Loucy (cell line): ENCODE data around the gene FAM217A.

Experiments used
- H2AFZ ChIP-seq: fragments of 200-600 bp; sonication (generic); 2 replicates; pipeline ENCODE4 v1.6.0; 2016; ENCODE audit warnings: antibody characterized with exemption, mild to moderate bottlenecking, low read length, moderate library complexity
- H3F3A ChIP-seq: fragments of 200-600 bp; 2 replicates; pipeline ENCODE4 v1.6.0; 2016; ENCODE audit warnings: antibody characterized with exemption, low read depth, mild to moderate bottlenecking
- H3K27me3 ChIP-seq: fragments of 200-600 bp; sonication (generic); 2 replicates; pipeline ENCODE4 v1.6.1; 2014; ENCODE audit warnings: low read length, mild to moderate bottlenecking; ENCODE audit not compliant: insufficient read depth, poor library complexity, severe bottlenecking
- H3K36me3 ChIP-seq: fragments of 200-600 bp; sonication (generic); 2 replicates; pipeline ENCODE4 v1.6.1; 2016; ENCODE audit warnings: low read length; ENCODE audit not compliant: insufficient read depth
- H3K4me1 ChIP-seq: fragments of 200-600 bp; sonication (generic); 2 replicates; pipeline ENCODE4 v1.5.1; 2014; ENCODE audit warnings: low read length, mild to moderate bottlenecking; ENCODE audit not compliant: insufficient read depth, poor library complexity, severe bottlenecking
- H3K4me2 ChIP-seq: fragments of 200-600 bp; sonication (generic); 2 replicates; pipeline ENCODE4 v1.6.0; 2014; ENCODE audit warnings: antibody characterized with exemption, low read length, low read depth, mild to moderate bottlenecking; ENCODE audit not compliant: poor library complexity, severe bottlenecking
- H3K4me3 ChIP-seq: fragments of 200-600 bp; sonication (generic); 2 replicates; pipeline ENCODE4 v1.5.1; 2014; ENCODE audit warnings: low read length, mild to moderate bottlenecking, mixed read lengths; ENCODE audit not compliant: poor library complexity, severe bottlenecking
- H3K79me2 ChIP-seq: fragments of 200-600 bp; sonication (generic); 2 replicates; pipeline ENCODE4 v1.6.1; 2014; ENCODE audit warnings: low read length; ENCODE audit not compliant: insufficient read depth
- H3K9ac ChIP-seq: fragments of 200-600 bp; sonication (generic); 2 replicates; pipeline ENCODE4 v1.6.0; 2014; ENCODE audit warnings: mild to moderate bottlenecking, low read depth, low read length, moderate library complexity; ENCODE audit not compliant: poor library complexity, severe bottlenecking
- H3K9me2 ChIP-seq: fragments of 200-600 bp; sonication (generic); replicated peaks from 2 replicates; pipeline ENCODE4 v1.6.1; 2016; ENCODE audit warnings: low read depth, low read length, mixed read lengths
- H3K9me3 ChIP-seq: fragments of 200-600 bp; sonication (generic); 2 replicates; pipeline ENCODE4 v1.6.1; 2014; ENCODE audit warnings: mild to moderate bottlenecking, antibody characterized with exemption, low read length, low read depth; ENCODE audit not compliant: insufficient read depth
- H4K20me1 ChIP-seq: fragments of 200-600 bp; sonication (generic); 2 replicates; pipeline ENCODE4 v1.6.0; 2014; ENCODE audit warnings: antibody characterized with exemption, low read length, mild to moderate bottlenecking; ENCODE audit not compliant: insufficient read depth, poor library complexity, severe bottlenecking
- CTCF ChIP-seq: fragments of 200-600 bp; sonication (generic); conservative IDR thresholded peaks from 2 replicates; pipeline ENCODE4 v1.5.1; 2014; ENCODE audit warnings: mild to moderate bottlenecking, antibody characterized with exemption, low read length
- EZH2phosphoT487 ChIP-seq: fragments of 200-600 bp; IDR thresholded peaks from 2 replicates; pipeline ENCODE4 v1.6.1; 2018; ENCODE audit warnings: antibody characterized with exemption, mild to moderate bottlenecking, moderate library complexity, borderline replicate concordance

The FAM217A gene

DNA sequence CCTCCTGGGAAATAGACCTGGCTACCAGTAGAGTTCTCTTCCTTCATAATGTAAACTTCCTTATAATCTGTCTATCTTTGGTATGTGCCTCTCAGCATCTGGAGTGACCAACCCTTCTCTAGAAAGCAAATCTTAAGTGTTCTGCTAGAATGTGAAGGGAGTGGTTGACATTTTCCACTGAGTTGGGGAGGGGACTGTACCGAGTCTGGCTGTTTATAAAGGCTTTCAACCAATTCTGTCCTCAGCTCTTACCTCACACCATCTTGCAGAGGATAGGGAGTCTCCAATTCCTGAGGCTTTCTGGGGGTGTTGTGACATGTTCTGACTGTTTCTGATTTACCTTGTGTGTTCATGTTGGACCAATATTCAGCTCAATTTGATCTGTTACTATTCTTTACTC is 39.6 kb downstream of the FAM217A start:
- no peak for TF ChIP-seq CTCF
- TF ChIP-seq EZH2phosphoT487: no peak
- no peak overlapping the region for H3K9ac ChIP-seq
- H3K4me3 ChIP-seq: no peak overlapping the region
- H3K27me3 ChIP-seq: no peaks in the 10 kb centered on the region
- peaks cover 51% of the 10 kb centered on the region for H4K20me1 ChIP-seq
- H3K9me2 ChIP-seq: no peaks in the 10 kb centered on the region
- peaks cover 81% of the 10 kb centered on the region for H3K36me3 ChIP-seq
- no peaks in the 10 kb centered on the region for H3K4me1 ChIP-seq
- H3K4me2 ChIP-seq: no peak overlapping the region
- H3F3A ChIP-seq: no peaks in the 10 kb centered on the region
- H2AFZ ChIP-seq: no peak overlapping the region
- H3K79me2 ChIP-seq: peaks cover 52% of the 10 kb centered on the region
- H3K9me3 ChIP-seq: no peaks in the 10 kb centered on the region

- no peaks in the 10 kb centered on the region for H3K9me2 ChIP-seq
- no peak for TF ChIP-seq EZH2phosphoT487
- no peaks in the 10 kb centered on the region for H3K9me3 ChIP-seq
- H4K20me1 ChIP-seq: peaks cover 78% of the 10 kb centered on the region
- H2AFZ ChIP-seq: no peak overlapping the region
- H3K79me2 ChIP-seq: peaks cover 77% of the 10 kb centered on the region
- H3F3A ChIP-seq: no peaks in the 10 kb centered on the region
- peaks cover 75% of the 10 kb centered on the region for H3K36me3 ChIP-seq
- no peaks in the 10 kb centered on the region for H3K27me3 ChIP-seq
- H3K4me3 ChIP-seq: no peak overlapping the region
- H3K4me2 ChIP-seq: peak overlapping the region; percentile 1
- H3K9ac ChIP-seq: no peak overlapping the region
- H3K4me1 ChIP-seq: peaks cover 20% of the 10 kb centered on the region
These were observed 42.4 kb downstream of the FAM217A start for GRCh38 chr6:4036581-4036980.

DNA sequence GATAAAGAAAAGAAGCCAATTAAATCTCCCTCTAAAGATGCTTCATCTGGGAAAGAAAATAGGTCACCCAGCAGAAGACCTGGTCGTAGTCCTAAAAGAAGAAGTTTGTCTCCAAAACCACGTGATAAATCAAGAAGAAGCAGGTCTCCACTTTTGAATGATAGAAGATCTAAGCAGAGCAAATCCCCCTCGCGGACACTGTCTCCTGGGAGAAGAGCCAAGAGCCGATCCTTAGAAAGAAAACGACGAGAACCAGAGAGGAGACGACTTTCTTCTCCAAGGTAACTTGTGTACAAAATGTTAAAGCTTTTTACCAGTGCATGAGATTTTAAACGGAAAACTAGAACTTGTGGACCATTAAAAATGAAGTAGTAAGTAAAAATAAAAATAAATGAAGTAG is 46.5 kb downstream of the FAM217A start:
- Histone ChIP-seq H3K9me2 (no peaks in the 10 kb centered on the region), H3K9me3 (no peaks in the 10 kb centered on the region), H3K4me1 (peaks cover 44% of the 10 kb centered on the region), H3K79me2 (peaks cover 94% of the 10 kb centered on the region), H3K4me2 (peak overlapping the region; percentile 53), H3K27me3 (no peaks in the 10 kb centered on the region), H4K20me1 (peaks cover 92% of the 10 kb centered on the region), H2AFZ (no peak overlapping the region), H3F3A (no peaks in the 10 kb centered on the region), H3K36me3 (peaks cover 43% of the 10 kb centered on the region), H3K4me3 (peak overlapping the region; percentile 58), H3K9ac (peak overlapping the region; percentile 50)
- TF ChIP-seq CTCF: no peak
- TF ChIP-seq EZH2phosphoT487: no peak

- Histone ChIP-seq H2AFZ (no peak overlapping the region), H3K4me2 (peak overlapping the region; percentile 41), H3K9ac (no peak overlapping the region), H3F3A (no peaks in the 10 kb centered on the region), H3K9me3 (no peaks in the 10 kb centered on the region), H3K27me3 (no peaks in the 10 kb centered on the region), H3K4me1 (peaks cover 52% of the 10 kb centered on the region), H3K79me2 (peaks cover 94% of the 10 kb centered on the region), H3K4me3 (no peak overlapping the region), H3K36me3 (peaks cover 33% of the 10 kb centered on the region), H3K9me2 (no peaks in the 10 kb centered on the region), H4K20me1 (peaks cover 92% of the 10 kb centered on the region)
- TF ChIP-seq CTCF (no peak), EZH2phosphoT487 (no peak)
These were observed 47.5 kb downstream of the FAM217A start for GRCh38 chr6:4031442-4031841.
